ENCODE results near the gene HYCC1.

DNA sequence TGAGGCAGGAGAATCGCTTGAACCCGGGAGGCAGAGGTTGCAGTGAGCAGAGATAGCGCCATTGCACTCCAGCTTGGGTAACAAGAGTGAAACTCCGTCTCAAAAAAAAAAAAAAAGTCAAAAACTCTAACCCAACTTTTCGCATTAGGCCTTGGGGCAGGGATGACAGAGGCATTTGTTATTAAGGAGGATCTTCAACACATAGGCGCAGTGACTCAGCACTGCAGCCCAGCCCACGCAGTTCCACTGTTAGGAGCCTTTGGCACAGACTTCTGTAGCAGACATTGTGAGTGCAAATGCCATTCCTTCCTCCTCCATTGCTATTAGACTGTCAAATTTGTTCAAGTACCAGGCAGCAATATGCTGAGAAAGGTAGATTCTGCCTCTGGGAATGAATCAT is 48.5 kb upstream of the HYCC1 start:
- TF ChIP-seq, protein P1, sequence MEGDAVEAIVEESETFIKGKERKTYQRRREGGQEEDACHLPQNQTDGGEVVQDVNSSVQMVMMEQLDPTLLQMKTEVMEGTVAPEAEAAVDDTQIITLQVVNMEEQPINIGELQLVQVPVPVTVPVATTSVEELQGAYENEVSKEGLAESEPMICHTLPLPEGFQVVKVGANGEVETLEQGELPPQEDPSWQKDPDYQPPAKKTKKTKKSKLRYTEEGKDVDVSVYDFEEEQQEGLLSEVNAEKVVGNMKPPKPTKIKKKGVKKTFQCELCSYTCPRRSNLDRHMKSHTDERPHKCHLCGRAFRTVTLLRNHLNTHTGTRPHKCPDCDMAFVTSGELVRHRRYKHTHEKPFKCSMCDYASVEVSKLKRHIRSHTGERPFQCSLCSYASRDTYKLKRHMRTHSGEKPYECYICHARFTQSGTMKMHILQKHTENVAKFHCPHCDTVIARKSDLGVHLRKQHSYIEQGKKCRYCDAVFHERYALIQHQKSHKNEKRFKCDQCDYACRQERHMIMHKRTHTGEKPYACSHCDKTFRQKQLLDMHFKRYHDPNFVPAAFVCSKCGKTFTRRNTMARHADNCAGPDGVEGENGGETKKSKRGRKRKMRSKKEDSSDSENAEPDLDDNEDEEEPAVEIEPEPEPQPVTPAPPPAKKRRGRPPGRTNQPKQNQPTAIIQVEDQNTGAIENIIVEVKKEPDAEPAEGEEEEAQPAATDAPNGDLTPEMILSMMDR (conservative IDR thresholded peaks at IDR 0.05; ENCODE audit: low read depth in 2 of 2) = no peak
- no peak for TF ChIP-seq POLR2AphosphoS5 (IDR thresholded peaks at IDR 0.05; ENCODE audit: low read depth)
- TF ChIP-seq STAT1 (IDR thresholded peaks at IDR 0.05; ENCODE audit: unreplicated experiment) = no peak
- TF ChIP-seq EZH2 (IDR thresholded peaks at IDR 0.05; ENCODE audit: low read depth, unreplicated experiment) = no peak
- TF ChIP-seq, protein P2, sequence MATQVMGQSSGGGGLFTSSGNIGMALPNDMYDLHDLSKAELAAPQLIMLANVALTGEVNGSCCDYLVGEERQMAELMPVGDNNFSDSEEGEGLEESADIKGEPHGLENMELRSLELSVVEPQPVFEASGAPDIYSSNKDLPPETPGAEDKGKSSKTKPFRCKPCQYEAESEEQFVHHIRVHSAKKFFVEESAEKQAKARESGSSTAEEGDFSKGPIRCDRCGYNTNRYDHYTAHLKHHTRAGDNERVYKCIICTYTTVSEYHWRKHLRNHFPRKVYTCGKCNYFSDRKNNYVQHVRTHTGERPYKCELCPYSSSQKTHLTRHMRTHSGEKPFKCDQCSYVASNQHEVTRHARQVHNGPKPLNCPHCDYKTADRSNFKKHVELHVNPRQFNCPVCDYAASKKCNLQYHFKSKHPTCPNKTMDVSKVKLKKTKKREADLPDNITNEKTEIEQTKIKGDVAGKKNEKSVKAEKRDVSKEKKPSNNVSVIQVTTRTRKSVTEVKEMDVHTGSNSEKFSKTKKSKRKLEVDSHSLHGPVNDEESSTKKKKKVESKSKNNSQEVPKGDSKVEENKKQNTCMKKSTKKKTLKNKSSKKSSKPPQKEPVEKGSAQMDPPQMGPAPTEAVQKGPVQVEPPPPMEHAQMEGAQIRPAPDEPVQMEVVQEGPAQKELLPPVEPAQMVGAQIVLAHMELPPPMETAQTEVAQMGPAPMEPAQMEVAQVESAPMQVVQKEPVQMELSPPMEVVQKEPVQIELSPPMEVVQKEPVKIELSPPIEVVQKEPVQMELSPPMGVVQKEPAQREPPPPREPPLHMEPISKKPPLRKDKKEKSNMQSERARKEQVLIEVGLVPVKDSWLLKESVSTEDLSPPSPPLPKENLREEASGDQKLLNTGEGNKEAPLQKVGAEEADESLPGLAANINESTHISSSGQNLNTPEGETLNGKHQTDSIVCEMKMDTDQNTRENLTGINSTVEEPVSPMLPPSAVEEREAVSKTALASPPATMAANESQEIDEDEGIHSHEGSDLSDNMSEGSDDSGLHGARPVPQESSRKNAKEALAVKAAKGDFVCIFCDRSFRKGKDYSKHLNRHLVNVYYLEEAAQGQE (IDR thresholded peaks at IDR 0.05; ENCODE audit: unreplicated experiment) = no peak
- TF ChIP-seq EZH2phosphoT487 (IDR thresholded peaks at IDR 0.05; ENCODE audit: unreplicated experiment) = no peak
- TF ChIP-seq ETS1 (IDR thresholded peaks at IDR 0.05) = no peak
- no peak for TF ChIP-seq JUNB (IDR thresholded peaks at IDR 0.05; ENCODE audit: unreplicated experiment)
- TF ChIP-seq CREB1 (CRISPR knock-in tag; IDR thresholded peaks at IDR 0.05; ENCODE audit: low read depth) = no peak
- no peak for TF ChIP-seq ZNF331 (CRISPR knock-in tag; IDR thresholded peaks at IDR 0.05; ENCODE audit: low read depth)
- no peak for TF ChIP-seq NANOG (IDR thresholded peaks at IDR 0.05; ENCODE audit: borderline replicate concordance)
- no peak for TF ChIP-seq ZNF114 (CRISPR knock-in tag; IDR thresholded peaks at IDR 0.05)

Data from GM23338 (cell line).